Mucosa of rectum (tissue), 2 donors: ENCODE results near the gene EFCAB13.

Source experiments
- H3K27ac ChIP-seq, 2 donors: one replicate each; pipeline ENCODE4 v1.7.0; 2013; ENCODE audit warnings: inconsistent platforms in 2 of 2, low read depth in 2 of 2, low read length in 2 of 2
- H3K27me3 ChIP-seq, 2 donors: one replicate each; pipeline ENCODE4 v1.7.0; 2013; ENCODE audit warnings: low read length in 2 of 2; ENCODE audit not compliant: control insufficient read depth in 2 of 2, insufficient read depth in 2 of 2
- H3K36me3 ChIP-seq, 2 donors: one replicate each; pipeline ENCODE4 v1.7.0; 2013; ENCODE audit warnings: low read length in 2 of 2; ENCODE audit not compliant: control insufficient read depth in 2 of 2, insufficient read depth in 2 of 2
- H3K4me1 ChIP-seq, 2 donors: one replicate each; pipeline ENCODE4 v1.7.0; 2013; ENCODE audit warnings: low read length in 2 of 2, mild to moderate bottlenecking in 1 of 2; ENCODE audit not compliant: control insufficient read depth in 2 of 2, insufficient read depth in 2 of 2
- H3K4me3 ChIP-seq, 2 donors: one replicate each; pipeline ENCODE4 v1.7.0; 2013; ENCODE audit warnings: low read length in 2 of 2
- H3K9ac ChIP-seq, 2 donors: one replicate each; pipeline ENCODE4 v1.7.0; 2013; ENCODE audit warnings: low read length in 2 of 2, low read depth in 1 of 2, mild to moderate bottlenecking in 1 of 2
- H3K9me3 ChIP-seq, 2 donors: one replicate each; pipeline ENCODE4 v1.7.0; 2013; ENCODE audit warnings: low read length in 2 of 2; ENCODE audit not compliant: control insufficient read depth in 2 of 2
- donor health status: healthy.
- donor health status: Normal muscosa, but diverticular disease.

EFCAB13 gene

DNA sequence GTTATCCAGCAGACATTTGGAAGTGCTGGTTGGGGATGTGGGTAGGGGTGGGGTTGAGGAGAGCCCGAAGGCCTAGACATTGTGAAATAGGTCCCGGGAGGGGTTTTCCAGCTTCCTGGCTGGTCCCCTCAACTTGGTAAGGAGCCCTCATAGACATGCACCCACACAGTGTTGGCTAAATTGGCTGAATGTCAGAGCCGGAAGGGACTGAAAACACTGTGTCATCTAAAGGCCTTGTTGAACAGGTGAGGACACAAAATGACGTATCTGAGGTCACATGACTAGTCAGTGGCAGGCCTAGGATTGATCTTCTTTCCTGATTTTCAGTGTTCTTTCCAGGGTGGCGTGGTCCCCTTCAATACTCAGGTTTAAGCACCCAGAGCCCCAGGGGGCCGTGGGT is 42.5 kb upstream of the EFCAB13 start:
- Histone ChIP-seq H3K9me3 (no peaks in the 10 kb centered on the region), H3K36me3 (no peaks in the 10 kb centered on the region), H3K27ac (peak overlapping the region in 1 of 2 donors; percentile 0), H3K4me1 (peaks cover 17 to 22% of the 10 kb centered on the region in 2 donors), H3K27me3 (no peaks in the 10 kb centered on the region), H3K9ac (no peak overlapping the region), H3K4me3 (no peak overlapping the region)

DNA sequence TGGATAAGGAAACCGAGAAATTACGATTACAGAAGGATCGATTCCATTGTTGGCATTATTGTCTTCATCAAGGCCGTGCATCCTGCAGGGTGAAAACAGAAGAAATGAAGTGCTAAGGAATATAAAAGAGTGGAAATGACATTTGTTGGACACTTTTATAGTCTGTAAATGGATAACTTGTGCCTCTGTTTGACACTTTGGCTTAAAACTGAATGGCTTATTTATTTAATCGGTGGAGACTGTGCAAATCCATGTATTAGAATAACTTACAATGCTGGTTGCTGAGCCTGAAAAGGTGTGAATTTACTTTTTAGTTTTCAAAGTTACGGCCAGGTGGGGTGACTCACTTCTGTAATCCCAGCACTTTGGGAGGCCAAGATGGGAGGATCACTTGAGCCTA is 38.8 kb upstream of the EFCAB13 start:
- Histone ChIP-seq H3K4me3 (no peak overlapping the region), H3K9ac (no peak overlapping the region), H3K27ac (no peak overlapping the region), H3K4me1 (peaks cover under 1 to 2% of the 10 kb centered on the region in 2 donors), H3K36me3 (no peaks in the 10 kb centered on the region), H3K27me3 (no peaks in the 10 kb centered on the region), H3K9me3 (no peaks in the 10 kb centered on the region)

DNA sequence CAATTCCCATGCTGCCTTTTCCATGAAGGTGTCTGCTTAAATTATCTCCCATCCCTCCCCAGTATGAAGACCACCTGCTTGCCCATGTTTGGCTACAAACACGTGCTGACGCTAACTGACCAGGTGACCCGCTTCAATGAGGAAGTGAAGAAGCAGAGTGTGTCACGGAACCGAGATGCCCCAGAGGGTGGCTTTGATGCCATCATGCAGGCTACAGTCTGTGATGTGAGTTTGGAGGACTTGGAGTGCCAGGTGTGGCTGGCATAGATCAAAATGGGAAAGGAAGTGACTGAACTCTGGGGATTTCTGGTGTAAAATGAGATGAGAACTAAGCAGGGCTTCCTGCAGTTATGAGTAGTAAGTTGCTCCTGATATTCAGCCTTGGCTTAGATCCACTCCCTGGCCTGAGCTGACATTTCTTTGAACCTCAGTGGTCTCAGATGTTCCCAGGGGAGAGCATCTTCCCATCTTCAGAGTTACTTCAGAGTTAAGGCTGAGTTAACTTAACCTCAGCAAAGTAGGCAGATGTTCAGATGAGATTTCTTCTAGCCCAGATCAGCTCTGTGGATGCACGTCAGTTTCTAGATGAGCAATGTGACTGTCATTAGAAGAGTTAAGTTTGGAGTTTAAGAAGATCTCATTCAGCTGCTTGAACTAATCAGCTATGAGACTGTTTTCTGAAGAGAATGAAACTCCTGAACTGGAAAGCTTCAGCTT is 37.4 kb upstream of the EFCAB13 start:
- Histone ChIP-seq H3K9ac (no peak overlapping the region), H3K4me3 (no peak overlapping the region), H3K27ac (no peak overlapping the region), H3K9me3 (no peaks in the 10 kb centered on the region), H3K36me3 (no peaks in the 10 kb centered on the region), H3K27me3 (no peaks in the 10 kb centered on the region), H3K4me1 (no peaks in the 10 kb centered on the region)

DNA sequence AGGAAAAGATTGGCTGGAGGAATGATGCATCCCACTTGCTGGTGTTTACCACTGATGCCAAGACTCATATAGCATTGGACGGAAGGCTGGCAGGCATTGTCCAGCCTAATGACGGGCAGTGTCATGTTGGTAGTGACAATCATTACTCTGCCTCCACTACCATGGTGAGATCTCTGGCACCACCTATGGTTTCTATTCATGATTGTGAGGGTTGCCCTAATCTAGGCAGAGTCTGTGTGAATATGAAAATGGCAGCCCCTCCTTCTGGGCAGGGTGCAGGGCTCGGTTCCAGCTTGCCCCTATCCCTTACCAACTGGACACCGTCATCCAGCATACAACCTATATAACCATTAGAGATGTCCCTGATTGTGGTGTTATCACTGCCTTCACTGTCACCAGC is 36.7 kb upstream of the EFCAB13 start:
- H3K4me3 ChIP-seq, result no peak overlapping the region
- H3K27ac ChIP-seq, result no peak overlapping the region
- H3K9ac ChIP-seq, result no peak overlapping the region
- H3K27me3 ChIP-seq, result no peaks in the 10 kb centered on the region
- H3K9me3 ChIP-seq, result no peaks in the 10 kb centered on the region
- no peaks in the 10 kb centered on the region for H3K36me3 ChIP-seq
- H3K4me1 ChIP-seq, result no peaks in the 10 kb centered on the region

DNA sequence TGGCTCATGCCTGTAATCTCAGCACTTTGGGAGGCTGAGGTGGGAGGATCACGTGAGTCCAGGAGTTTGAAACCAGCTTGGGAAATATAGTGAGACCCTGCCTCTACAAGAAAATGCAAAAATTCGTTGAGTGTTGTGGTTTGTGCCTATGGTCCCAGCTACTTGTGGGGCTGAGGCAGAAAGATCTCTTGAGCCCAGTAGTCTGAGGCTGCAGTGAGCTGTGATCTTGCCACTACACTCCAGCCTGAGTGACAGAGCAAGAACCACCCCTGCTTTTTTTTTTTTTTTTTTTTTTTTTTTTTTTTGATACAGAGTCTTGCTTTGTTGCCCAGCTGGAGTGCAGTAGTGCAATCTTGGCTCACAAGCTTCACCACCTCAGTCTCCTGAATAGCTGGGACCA is 36.1 kb upstream of the EFCAB13 start:
- Histone ChIP-seq H3K27ac (no peak overlapping the region), H3K36me3 (no peaks in the 10 kb centered on the region), H3K4me3 (no peak overlapping the region)

DNA sequence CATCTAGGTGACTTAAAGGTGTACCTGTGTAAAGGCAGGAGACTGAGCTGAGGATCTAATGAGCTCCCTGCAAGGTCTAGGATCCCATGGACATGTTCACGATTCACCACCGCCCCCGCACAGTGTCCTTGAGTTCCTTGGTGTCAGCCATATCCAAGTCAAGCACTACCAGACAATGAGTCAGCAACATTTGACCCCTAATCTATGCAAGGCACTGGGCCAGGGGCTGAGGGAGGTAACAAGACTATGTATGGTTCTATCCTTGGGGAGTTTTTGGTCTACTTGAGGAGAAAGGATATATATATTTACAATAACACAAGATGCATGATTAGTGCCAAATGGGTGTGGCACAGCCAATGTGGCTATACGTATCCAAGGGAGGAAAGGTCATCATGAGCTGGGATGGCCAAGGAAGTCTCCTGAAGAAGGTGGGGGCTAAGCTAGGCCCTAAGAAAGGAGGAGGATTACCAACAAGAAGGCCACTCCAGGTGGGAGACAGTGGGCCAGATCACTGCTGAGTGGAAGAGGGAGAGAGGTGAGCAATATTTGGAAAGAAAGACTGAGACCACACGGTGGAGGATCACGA is 35.1 kb upstream of the EFCAB13 start:
- H3K9ac ChIP-seq, result no peak overlapping the region
- no peaks in the 10 kb centered on the region for H3K36me3 ChIP-seq
- no peaks in the 10 kb centered on the region for H3K4me1 ChIP-seq
- no peaks in the 10 kb centered on the region for H3K9me3 ChIP-seq
- no peak overlapping the region for H3K27ac ChIP-seq
- no peak overlapping the region for H3K4me3 ChIP-seq
- H3K27me3 ChIP-seq, result no peaks in the 10 kb centered on the region

More for the DNA sequence above, 36.1 kb upstream of the EFCAB13 start:
- Histone ChIP-seq H3K9ac (no peak overlapping the region), H3K27me3 (no peaks in the 10 kb centered on the region), H3K9me3 (no peaks in the 10 kb centered on the region), H3K4me1 (no peaks in the 10 kb centered on the region)

DNA sequence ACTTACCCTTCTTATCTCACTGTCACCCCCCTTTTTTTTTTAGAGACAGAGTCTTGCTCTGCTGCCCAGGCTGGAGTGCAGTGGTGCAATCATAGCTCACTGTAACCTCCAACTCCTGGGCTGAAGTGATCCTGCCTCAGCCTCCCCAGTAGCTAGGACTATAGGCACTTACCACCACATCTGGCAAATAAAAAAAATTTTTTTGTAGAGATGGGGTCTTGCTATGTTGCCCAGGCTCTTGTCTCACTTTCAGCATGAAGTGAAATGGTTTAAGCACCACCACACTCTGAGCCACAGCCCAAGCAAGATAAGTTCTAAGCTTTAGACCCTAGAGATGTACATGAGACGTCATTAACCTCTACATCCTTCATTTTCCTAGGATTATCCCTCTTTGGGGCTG is 34.5 kb upstream of the EFCAB13 start:
- no peak overlapping the region for H3K27ac ChIP-seq
- H3K4me1 ChIP-seq, result no peaks in the 10 kb centered on the region
- no peak overlapping the region for H3K9ac ChIP-seq
- H3K36me3 ChIP-seq, result no peaks in the 10 kb centered on the region
- no peak overlapping the region for H3K4me3 ChIP-seq
- H3K27me3 ChIP-seq, result no peaks in the 10 kb centered on the region
- H3K9me3 ChIP-seq, result no peaks in the 10 kb centered on the region

DNA sequence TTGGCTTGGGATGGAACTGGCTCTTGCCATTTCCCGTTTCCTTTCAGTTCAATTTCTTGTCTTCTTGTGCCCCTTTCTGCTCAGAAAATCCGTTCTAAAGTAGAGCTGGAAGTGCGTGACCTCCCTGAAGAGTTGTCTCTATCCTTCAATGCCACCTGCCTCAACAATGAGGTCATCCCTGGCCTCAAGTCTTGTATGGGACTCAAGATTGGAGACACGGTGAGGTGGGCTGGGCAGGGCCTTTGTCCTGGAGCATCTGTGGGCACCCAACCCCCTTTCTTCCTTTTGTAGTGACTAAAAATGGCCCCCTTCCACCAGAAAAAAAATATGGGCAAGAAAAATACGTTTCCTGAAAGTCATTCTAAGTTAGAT is 32.9 kb upstream of the EFCAB13 start:
- Histone ChIP-seq H3K27ac (no peak overlapping the region), H3K36me3 (no peaks in the 10 kb centered on the region), H3K9ac (no peak overlapping the region), H3K27me3 (no peaks in the 10 kb centered on the region), H3K4me3 (no peak overlapping the region), H3K4me1 (peaks cover 0 to 4% of the 10 kb centered on the region in 2 donors), H3K9me3 (no peaks in the 10 kb centered on the region)

DNA sequence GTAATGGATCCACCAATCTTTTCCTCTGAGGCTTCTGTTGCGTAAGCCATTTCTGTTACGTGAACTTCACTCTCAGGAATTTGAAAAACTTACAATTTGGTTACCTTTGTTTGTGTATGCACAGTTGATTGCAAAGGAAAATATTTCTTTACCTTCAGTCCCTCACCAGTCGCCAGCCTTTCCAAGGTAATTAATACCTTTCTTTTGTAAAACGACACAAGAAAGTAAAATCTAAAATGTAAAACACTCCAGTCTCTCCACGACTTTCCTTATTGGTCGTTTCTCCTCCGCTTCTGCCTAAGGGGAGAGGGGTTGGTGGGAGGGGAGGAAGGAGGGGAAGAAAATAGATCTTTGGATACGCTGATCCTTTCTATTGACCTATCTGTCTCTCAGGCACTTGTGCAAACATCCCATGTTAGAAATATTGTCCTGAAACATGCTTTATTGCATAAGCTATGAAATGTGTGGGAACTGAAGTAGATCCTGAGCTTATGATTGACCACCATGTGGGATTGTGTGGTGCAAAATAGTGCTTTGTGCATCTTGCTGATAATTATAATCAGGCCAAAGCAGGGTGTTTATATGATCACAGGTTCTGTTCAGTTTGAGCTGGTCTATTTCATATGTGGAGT is 32.4 kb upstream of the EFCAB13 start:
- H3K36me3 ChIP-seq, result no peaks in the 10 kb centered on the region
- H3K27me3 ChIP-seq, result no peaks in the 10 kb centered on the region
- H3K4me3 ChIP-seq, result no peak overlapping the region
- H3K27ac ChIP-seq, result no peak overlapping the region
- H3K9me3 ChIP-seq, result no peaks in the 10 kb centered on the region
- peaks cover 0 to 4% of the 10 kb centered on the region in 2 donors for H3K4me1 ChIP-seq
- no peak overlapping the region for H3K9ac ChIP-seq

DNA sequence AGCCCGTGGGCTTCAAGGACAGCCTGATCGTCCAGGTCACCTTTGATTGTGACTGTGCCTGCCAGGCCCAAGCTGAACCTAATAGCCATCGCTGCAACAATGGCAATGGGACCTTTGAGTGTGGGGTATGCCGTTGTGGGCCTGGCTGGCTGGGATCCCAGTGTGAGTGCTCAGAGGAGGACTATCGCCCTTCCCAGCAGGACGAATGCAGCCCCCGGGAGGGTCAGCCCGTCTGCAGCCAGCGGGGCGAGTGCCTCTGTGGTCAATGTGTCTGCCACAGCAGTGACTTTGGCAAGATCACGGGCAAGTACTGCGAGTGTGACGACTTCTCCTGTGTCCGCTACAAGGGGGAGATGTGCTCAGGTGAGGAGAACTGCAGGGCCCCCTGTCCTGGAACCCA is 31.5 kb upstream of the EFCAB13 start:
- no peak overlapping the region for H3K4me3 ChIP-seq
- H3K9me3 ChIP-seq, result no peaks in the 10 kb centered on the region
- no peak overlapping the region for H3K27ac ChIP-seq
- no peaks in the 10 kb centered on the region for H3K27me3 ChIP-seq
- no peak overlapping the region for H3K9ac ChIP-seq
- no peaks in the 10 kb centered on the region for H3K36me3 ChIP-seq
- peaks cover 0 to 4% of the 10 kb centered on the region in 2 donors for H3K4me1 ChIP-seq
